Panc1 (cell line): ENCODE measurements around the gene FTO.

Source experiments
- CTCF ChIP-seq: fragments of 450-650 bp; IDR thresholded peaks from 2 replicates; pipeline ENCODE4 v1.5.1; 2017; ENCODE audit warnings: mild to moderate bottlenecking
- POLR2AphosphoS5 ChIP-seq: IDR thresholded peaks from 2 replicates; pipeline ENCODE4 v1.6.1; 2012; ENCODE audit warnings: mild to moderate bottlenecking, low read depth, low read length, moderate library complexity

- TF ChIP-seq CTCF (no peak), POLR2AphosphoS5 (no peak)
Observed at GRCh38 chr16:53726625-53727024, 22.7 kb downstream of the FTO start.
